ENCODE measurements around the gene RPTOR.

Gene RPTOR

DNA sequence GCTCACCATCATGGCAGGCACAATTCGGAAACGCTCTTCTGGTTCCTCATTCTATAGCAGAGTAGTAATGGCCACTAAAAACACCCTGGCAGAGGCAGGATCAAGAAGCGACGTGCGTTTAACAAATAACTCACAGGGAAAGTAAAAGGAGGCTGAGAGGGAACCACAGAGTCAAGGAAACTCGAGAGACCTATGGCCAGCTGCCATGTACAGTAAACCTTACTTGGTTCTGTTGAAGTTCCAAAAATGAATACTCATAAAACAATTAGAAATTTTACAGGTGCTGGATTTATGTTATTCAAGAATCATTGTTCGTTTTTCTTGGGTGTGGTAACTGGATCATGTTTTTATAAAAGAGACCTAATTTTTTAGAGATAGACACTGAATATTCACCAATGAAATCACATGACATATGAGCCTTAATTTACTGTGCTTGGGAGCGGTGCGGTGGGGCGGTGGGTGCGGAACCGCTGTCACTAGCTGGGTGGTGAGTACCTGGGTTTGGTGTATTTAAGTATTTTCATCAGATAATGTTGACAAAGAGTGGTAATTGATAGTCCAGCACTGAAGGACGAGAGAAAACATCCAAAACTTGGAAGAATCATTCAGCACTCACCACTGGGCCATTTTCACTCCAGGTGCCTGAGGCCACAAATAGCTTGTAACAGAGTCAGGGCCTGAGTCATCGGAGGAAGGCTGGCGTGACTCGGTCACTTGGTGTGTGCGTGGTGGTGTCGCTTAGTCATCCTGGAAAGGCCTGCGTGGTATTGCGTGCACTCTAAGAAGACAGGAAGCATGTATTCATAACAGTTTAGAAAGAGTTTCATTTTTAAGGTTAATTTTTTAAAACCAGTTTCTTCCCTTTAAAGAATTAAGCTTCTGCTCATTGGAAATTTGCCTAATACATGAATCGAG lies 311.6 kb downstream of the RPTOR start:
- DNase-seq: no peak

DNA sequence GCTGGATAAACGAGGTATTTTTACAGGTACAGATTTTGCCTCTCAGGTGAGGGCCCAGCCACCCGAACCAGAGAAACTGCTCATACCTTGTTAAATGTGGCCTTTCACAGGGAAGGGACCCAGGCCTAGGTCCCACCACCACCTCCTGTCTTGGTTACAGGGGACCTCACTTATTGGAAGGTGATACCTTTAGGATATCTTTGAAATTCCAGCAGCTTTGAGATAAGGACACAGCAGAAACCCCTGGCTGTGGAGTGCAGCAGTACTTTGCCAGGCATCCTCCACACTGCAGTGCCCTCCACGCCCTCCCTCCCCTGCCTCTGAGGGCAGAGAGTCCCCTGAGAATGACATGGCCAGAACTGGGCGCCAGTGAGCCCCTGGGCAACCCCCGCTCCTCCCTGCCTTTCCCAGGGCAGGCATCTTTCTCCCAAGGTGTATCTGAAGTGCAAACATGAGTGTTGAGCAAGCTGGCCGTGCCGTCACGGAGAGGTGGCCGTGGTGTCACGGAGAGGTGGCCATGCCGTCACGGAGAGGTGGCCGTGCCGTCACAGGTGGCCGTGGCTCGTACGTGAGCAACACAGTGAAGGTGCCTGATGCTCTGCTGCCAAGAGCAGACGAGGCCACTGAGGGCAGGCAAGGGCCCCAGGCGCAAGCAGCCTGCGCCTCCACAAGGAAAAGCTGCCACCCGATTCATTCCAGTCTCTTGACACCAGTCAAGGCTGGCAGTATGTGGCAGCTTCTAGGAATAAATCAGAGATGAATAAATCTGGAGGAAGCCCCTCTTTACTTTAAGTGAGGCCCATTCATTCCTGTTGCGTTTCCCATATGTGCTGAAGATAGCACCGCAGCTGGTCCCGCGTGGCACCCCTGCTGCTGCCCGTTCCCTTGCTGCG lies 312.5 kb downstream of the RPTOR start:
- DNase-seq: no peak

DNA sequence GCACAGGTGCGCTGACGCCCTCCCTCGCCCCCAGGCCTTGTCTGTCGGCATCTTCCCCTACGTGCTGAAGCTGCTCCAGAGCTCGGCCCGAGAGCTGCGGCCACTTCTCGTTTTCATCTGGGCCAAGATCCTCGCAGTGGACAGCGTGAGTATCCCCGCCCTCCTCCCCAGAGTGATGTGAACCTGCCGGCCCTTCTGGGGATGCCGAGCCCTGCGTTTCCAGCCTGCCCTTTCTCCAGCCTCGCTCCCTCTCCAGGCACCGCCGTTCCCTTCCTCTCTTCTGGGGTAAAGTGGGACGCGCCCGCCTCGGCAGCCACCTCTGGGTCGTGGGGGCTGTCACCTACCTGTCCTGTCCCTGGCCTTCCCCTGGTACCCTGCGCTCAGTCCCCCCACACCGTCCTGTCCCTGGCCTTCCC lies 313.1 kb downstream of the RPTOR start:
- DNase-seq: no peak

DNA sequence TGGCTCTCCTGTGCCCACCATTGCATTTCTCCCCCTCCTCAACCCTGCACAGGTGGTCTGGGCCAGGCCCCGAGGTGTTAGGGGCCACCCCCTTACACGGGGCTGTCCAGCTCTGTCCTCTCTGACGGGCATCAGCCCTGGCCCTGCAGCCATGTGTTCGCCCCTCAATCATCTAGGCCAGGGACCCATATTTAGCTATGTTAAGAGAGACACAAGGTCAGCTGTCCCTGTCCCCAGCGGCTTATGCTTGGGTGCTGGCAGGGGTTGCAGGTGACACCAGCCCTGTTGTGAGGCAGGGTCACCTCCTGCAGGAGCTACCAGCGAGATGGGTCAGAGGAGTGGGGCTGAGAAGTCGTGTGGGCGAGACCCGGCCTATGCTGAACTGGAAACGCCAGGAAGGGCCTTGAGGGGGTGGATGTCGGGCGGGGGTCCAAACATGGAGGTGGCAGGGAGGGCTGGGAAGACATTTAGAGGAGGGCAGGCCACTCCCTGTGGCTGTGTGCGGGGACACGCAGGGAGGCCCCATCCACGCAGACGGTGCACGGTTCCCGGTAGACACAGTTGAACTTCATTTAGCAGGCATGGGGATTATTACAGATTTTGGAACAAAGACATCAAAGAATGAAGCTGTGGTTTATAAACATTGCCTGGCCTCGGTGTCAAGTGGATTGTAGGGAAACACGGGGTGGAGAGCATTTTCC lies 313.8 kb downstream of the RPTOR start:
- no peak for DNase-seq

DNA sequence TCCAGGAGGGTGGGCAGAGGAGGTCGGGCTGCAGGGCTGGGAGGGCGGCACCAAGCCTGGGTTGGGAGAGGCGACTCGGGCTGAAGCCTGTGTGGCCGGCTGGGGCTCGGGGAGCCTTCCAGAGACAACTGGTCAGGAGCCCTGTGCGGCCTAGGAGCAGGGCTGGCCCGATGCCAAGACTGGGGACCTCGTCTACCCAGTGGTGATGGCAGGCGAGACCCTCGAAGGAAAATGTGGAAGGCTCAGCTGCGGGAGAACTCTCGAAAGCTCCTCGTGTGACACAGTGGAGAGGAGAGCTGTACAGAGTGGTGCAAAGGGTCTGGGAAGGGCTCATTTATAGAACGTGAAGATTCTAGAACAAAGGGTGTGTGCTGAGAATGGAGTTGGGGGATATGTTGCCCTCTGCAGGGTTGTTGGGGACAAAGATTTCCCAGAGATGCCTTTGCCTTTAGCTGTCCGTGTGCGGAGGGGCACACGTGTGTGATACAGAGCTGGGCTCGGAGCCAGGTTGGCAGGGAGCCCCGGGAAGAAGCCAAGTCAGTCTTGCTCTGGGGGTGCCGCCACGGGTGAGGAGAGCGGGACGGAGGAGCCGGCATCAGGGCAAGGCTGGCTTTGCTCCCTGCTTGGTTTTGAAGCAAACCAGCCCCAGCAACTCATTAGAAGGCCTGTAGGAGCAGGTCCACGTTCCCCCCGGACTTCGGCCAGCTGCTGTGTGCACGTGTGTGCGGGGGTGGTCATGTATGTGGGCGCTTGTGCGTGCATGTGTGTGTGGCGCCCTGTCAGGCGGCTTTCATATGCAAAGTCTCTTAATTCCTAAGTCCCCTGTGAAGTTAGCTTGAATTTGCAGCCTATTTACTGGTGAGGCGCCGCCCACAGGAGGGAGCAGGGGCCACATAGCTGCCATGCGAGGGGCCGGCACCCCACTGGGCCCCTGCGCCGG lies 314.6 kb downstream of the RPTOR start:
- no peak for DNase-seq

DNA sequence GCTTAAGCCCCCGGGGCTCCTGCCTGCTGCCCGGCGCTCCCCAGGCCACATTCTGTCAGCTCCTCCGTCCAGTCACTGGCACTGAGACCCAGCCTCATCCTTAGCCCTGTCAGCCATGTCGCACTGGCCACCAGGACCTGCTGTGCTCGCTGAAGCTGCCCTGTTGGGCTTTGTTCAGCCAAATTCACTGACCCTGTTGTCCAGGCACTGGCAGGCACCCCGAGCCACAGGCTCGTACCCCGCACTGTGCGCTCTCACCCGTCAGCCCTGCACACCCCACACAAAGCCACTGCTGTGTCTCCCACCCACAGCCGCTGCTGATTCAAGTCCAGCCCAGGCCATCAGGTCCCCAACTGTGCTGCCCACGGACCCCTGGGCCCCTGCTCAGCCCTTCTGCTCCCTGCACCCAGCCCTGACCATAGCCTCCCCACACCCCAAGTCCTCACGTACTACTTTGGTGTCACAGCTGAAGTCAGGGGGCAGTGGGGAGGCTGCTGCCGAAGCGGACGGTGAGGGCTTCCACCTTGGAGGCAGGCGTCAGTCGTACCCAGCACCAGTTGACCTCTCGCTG lies 315.5 kb downstream of the RPTOR start:
- DNase-seq: no peak

DNA sequence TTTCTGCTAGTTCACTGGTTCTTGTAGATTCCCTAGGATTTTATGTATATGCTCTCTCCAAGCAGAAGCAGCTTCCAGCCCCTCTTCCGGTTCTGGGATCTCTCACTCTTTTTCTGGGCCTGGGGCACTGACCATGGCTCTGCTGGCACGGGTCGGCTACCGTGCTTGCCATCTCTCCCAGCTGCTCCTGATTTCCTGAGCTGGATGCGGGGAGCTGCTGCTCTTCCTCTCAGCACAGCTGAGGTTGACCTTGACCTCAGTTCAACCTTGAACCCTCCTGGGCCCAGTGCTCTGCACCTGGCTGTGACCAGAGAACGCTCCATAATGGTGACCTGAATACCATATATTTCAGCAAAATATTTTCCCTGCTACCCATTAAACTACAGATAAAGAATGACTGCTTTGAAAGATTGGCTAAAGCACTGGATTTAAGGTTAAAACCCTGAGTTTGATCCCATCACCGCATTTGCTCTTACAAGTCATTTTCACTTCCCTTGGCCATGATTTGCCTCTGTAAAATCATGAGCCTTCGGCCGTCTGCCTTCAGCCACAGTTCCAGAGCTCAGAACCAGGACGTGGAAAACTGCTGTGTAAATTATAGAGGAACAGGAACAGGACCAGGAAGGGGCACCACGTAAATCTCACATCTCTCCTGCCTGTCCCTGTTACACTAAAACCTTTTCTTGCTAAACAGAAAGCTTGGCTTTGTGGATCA lies 316.2 kb downstream of the RPTOR start:
- DNase-seq: no peak

DNA sequence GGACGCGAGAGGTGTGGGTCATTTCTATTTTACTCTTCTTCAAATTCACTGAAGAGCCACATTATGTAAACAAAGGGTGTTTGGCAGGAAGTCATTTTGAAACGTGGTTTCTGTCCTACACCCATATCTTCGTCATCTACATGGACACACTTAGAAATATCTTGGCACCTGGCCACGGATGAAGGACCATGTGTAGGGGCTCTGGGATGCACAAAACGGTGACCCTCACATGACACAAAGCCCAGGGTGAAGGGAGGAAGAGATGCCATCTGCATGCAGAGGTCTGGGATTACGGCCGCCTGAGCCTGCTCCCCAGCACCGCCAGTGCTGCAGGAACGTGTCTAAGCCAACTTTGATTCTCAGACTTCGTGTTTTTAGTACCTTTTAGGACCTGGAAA lies 316.8 kb downstream of the RPTOR start:
- DNase-seq: no peak

DNA sequence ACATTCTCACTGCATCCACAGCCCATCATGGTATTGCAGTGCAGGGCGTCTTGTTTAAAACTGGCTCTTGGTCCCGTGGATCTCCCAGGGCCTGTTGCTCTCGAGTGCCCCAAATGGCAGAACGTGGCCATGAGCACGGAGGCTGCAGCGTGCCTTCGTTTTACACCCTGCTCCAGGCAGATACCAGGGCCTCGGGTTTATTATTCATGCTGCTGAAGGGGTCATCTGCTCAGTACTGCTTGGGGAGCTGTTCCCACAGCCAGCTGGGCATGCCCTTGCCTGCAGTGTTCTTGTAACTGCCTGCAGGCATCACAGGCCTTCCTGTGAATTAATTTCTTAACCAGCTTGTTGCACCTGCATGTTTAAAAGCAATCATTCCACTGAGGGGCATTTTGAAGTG lies 317.3 kb downstream of the RPTOR start:
- no peak for DNase-seq

DNA sequence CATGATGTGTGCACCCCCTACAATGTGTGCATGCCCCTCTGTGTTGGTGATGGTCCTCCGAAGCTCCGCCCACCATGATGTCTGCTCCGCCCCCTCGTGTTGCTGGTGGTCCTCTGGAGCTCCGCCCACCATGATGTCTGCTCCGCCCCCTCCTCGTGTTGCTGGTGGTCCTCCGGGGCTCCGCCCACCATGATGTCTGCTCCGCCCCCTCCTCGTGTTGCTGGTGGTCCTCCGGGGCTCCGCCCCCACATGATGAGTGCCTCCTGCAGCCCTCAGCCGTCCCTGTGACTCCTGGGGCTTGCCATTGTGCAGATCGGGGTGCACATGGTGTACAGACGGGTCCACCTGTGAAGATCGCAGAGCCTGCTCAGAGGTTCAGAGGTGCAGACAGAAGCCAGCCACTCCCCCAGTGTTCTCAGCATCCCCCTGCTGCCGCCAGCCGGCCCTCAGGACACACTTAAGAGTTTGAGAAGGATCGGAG lies 317.9 kb downstream of the RPTOR start:
- DNase-seq: peak; percentile 39

DNA sequence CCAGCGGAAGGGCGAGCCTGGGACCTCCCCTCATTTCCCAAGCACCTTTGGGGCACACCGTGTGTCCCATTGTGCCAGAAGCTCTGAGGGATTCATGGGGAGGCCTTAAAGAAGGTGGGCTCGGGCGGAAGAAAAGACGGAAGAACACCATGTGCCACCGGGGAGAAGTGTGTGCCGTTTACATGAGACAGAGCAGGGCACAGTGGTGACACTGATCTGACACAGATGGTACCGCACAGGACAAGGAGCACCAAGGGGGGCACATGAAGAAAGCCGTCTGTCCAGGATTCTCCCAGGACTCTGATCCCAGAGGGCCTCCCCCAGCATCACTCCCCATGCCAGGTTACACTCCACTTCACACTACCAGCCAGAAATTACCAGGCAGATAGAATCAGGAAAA lies 318.3 kb downstream of the RPTOR start:
- DNase-seq: no peak

DNA sequence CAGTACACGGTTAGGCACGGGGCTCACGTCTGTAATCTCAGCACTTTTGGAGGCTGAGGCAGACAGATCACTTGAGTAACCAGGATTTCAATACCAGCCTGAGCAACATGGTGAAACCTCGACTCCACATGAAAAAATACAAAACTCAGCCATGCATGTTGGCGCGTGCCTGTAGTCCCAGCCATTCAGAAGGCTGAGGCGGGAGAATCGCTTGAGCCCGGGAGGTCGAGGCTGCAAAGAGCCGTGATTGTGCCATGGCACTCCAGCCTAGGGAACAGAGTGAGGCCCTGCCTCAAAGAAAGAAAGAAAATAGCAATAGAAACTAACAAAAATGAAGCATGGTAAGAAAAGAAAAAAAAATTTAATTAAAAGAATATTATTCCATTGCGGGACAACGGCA lies 319.0 kb downstream of the RPTOR start:
- no peak for DNase-seq

DNA sequence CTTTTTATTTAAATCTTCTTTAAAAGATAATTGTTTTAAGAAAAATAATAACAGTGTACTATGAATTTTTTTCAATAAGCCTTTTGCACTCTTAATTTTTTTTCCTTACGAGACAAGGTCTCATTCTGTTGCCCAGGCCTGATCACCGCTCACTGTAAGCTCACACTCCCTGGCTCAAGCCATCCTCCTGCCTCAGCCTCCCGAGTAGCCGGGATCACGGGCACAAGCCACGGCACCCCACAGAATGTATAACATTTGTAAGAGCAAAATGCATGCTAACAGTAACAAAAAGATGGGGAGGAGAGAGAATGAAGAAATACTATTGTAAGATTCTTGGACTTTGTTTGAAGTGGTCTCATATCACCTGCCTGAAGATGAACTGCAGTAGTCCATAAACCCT lies 320.1 kb downstream of the RPTOR start:
- DNase-seq: no peak

DNA sequence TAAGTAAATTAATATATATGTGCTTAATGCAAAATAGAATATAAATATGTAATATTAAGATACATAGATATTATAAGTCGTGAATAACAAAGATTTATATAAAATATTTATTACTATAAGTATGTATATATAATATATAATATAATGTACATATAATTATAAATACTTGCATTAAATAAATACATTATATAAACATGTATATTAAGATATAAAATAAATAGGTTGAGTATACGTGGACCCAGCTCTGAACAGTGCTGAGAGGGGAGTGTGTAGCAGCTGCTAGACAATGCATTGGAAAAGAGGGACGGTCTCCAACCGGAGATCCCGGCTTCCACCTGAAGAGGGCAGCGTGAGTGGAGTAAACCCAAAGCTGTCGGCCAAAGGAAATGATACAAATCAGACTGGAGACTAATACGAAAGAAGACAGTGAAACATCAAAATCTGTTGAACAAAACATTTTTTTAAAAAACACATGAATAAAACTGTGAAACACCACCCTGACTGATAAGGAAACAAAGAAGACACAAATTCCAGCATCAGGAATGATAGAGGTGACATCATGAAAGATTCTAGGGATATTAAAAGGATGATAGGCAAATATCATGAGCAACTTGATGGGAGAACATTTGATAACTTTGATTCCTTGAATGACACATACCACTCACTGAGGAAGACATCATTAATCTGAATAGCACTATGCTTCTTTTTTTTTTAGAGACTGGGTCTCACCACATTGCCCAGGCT lies 321.6 kb downstream of the RPTOR start:
- peak; percentile 81 for DNase-seq

DNA sequence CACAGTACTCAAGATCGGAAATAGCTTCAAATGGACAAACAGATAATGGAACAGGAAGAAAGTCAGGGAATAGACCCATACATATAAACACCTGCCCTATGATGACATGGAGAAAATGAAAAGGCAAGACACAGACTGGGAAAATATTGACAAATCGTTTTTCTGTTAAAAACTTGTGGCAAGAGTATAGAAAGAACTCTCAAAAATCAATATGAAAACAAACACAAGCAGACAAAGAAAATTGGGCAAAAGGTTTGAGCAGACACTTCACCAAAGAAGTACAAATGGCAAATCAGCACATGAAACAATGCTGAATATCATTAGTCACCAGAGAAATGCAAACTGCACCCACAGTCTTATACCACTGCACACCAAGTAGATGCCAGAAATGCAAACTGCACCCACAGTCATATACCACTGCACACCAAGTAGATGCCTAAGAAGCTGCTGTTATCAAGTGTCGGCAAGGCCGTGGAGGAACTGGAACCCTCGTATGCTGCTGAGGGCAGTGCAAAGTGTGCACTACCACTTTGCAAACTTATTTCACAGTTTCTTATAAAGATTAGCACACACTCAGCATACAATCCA lies 323.5 kb downstream of the RPTOR start:
- DNase-seq: no peak

DNA sequence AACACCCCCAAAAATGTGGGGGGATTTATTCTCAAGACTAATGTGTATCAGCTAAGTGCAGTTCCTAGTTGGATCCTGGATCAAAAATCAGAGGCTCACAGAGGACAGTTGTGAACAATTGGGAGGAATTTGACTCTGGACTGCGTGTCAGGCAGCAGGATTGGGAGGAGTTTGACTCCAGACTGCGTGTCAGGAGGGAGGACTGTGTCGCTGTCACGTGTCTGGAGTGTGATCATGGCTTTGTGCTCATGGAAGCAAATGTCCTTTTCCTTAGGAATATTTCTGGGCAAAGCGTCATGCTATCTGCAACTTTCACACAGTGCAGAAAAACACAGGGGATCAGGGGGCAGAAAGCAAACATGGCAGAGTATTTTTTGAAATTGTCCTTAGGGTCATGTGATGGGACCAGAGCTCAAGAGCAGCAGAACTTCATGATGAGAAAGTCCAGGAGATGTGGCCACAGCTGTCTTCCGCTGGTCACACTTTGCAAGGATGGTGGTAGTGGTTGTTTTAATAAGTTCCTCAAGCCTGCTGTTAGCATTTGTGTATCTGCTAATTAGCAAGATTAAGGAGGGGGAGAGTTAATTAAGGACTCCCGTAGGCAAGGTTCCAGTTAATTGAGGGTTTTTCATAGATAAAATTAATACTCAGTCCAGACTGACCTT lies 325.0 kb downstream of the RPTOR start:
- DNase-seq: no peak

DNA sequence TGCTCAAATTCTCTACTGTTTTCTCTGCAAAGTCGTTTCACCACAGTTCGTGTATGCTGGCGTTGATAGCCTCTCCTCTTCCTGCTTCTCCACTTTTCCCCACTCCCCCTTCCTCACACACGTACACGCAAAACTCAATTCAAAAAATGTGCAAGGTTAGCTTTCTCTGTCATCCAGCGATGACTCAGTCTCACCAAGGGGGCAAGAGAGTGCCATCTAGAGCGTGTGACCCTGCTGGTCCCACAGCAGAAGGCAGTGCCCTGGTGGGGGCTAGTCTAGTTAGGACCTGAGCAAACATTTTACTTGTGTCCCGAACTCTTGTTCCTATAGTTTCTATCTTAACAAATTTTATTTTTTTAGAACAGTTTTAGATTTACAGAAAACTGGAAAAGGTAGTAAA lies 325.8 kb downstream of the RPTOR start:
- no peak for DNase-seq

DNA sequence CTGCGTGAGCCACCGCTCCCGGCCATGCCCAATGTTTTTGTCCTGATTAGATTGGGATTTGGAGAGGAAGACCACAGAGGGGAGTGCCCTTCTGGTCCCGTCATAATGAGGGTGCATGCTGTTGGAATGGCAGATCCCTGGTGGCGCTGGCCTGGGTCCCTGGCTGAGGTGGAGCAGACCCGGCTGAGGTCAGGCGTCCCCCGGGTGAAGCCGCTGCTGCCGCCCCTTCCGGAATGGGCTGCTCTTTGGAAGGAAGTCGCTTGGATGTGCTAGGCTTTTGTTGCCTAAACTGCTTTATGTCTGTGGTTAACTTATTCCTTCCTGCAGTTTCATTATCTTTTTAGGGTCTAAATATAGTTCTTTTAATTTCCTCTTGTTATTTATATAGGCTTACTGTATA lies 326.7 kb downstream of the RPTOR start:
- no peak for DNase-seq

DNA sequence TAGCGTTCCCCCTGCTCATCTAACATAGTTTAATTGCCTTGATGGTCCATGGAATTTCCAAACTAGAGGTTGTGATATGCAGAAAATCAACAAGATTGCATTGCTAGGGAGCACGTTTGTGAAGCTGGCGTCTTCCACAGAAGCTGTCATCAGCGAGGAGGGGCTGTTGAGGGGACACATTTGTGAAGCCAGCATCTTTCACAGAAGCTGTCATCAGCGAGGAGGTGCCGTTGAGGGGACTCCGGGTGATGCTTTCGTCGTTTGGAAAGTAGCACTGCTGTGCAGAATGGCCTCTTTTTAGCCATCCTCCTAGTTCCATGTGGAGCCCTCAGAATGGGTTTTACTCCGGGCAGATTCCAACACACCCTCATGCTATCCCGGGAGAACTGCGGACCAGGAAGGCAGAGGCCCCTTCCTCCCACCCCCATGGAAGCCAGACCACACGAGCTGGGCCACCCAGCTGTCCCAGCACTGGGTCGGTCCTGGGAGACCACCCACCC lies 327.4 kb downstream of the RPTOR start:
- no peak for DNase-seq

Measured in NCI-H82 (cell line).